ENCODE results near the gene CDCP1.

The CDCP1 gene

DNA sequence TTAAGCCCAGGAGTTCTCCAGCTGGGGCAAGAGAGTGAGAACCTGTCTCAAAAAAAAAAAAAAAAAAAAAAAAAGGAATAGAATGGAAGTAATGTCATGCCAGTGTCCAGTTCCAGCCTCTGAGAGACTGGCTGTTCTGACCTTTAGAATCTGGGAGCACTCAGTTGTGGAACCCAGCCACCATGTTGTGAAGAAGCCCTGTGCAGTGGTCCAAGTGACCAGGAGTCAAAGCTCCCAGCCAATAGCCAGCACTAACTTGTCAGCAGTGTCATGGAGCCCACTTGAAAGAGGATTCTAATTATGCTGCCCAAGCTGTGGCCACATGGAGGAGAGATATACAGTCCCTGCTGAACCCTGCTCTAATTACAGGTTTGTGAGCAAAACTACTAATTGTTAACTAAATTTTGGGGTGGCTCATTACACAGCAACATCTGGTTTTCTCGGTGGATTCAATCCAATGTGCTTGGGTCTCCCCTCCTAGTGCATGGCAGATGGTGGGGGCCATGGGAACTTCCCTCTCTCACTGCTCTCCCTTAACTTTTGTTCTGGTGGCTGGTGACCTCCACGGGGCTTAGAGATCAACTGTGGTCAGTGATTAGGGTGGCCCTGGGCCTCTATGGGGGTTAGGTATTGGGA is 64.6 kb downstream of the CDCP1 start:
- no peak for DNase-seq

DNA sequence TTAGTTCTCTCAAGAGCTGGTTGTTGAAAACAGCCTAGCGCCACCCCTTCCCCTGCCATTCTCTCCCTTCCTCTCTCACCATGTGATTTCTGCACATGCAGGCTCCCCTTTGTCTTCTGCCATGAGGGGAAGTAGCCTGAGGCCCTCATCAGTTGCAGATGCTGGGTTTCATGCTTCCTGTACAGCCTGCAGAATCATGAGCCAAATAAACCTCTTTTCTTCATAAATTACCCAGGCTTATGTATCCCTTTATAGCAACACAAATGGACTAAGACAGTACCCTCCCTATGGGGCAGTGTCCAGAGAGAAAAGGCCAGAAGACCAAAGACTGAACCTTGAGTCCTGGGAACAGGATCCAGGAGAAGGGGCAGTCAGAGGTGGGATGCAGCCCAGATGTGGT is 65.4 kb downstream of the CDCP1 start:
- DNase-seq, result peak in 3 of 4 experiments; percentile 30 to 42 (median 41)

DNA sequence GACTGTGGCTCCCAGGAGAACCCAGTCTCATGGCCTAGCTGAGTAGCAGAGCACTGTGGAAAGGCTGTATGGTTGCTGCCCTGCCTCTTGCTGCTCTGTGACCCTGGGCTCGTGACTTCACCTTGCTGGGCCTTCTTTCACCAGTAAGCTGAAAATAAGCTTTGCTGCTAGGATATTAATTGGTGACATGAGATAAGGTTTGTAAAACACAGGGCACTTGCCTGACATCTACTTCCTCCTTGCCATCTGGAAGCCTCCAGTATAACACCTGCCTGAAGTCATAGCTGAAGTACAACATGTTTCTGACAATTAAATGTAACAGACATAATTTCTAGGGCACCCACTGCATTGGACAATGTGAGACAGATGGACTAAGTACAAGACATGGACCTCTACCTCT is 66.5 kb downstream of the CDCP1 start:
- no peak for DNase-seq

DNA sequence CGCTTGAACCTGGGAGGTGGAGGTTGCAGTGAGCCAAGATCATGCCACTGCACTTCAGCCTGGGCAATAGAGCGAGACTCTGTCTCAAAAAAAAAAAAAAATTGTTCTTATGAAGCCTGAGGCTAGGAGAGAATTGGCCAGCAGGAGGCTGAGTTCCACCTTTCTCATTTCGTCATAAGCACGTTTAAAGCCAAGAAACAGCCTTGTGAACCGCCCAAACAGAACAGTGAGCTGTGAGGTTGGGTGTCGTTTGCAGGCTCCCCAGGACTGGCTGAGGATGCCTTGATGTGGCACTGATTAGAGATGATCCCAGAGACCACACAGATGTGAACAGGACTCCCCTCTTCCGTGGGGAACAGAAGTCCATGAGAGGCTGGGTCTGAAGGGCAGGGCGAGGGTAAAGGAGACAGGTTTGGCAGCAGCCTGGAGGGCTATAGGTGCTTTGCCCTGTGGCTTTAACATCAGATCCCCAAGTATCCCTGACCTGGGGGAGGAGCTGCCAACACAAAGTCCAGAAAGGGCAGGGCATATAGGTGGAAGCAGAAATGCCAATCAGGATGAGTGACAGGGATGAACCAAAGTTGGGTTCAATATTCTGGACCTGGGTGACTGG is 67.2 kb downstream of the CDCP1 start:
- DNase-seq, result peak in 1 of 4 experiments; percentile 25

DNA sequence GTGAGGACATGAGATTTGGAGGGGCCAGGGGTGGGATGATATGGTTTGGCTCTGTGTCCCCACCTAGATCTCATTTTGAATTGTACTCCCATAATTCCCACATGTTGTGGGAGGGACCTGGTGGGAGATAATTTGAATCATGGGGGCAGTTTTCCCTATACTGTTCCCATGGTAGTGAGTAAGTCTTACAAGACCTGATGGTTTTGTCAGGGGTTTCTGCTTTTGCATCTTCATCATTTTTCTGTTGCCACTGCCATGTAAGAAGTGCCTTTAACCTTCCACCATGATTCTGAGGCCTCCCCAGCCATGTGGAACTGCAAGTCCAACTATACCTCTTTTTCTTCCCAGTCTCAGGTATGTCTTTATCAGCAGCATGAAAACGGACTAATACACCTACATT is 67.9 kb downstream of the CDCP1 start:
- peak in 2 of 4 experiments; percentile 24 to 45 for DNase-seq

DNA sequence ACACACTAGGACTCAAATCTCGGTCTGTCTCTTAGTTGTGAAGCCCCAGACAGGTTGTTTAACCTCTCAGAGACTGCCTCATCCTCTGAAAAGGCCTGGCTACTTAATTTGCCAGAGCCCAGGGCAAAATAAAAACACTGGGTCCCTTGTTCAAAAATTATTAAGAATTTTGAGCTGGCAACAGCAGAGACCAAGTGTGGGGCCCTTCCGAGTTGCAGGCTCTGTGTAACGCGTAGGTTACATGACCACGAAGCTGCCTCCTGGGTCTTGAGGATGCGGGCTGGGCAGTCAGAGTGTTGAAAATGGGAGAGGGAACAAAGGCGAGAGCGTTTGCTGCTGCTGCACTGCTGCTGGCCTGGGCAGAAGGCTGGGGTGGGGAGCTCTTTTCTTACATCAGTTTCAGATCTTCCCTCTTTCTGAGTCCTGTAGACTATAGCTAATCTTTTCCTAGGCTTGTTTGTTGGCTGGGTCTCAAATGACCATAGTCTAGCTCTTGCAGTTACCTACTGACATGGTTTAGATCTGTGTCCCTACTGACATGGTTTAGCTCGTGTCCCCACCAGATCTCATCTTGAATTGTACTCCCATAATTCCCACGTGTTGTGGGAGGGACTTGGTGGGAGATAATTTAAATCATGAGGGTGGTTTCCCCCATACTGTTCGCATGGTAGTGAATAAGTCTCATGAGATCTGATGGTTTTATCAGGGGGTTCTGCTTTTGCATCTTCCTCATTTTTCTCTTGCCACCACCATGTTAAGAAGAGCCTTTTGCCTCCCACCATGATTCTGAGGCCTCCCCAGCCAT is 70.2 kb downstream of the CDCP1 start:
- peak; percentile 67 to 87 (median 76) for DNase-seq

DNA sequence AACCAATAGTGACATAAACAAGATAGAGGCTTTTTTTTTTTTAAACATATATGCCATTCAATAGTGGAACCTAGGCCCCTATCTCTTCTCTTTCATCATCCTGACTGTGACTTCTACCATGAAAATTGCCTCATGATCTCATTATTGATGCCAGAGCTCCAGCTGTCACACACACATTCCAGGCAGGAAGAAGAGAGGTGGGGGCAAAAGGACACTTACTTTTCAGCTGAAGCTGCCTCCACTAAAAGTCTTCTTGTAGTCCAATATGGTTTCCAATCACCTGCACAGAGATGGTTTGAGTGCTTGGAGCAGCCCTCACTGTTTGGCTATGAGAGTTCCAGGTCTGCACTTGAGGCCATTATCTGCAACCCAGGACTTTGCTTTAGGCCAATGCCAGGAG is 75.1 kb downstream of the CDCP1 start:
- DNase-seq, result no peak

DNA sequence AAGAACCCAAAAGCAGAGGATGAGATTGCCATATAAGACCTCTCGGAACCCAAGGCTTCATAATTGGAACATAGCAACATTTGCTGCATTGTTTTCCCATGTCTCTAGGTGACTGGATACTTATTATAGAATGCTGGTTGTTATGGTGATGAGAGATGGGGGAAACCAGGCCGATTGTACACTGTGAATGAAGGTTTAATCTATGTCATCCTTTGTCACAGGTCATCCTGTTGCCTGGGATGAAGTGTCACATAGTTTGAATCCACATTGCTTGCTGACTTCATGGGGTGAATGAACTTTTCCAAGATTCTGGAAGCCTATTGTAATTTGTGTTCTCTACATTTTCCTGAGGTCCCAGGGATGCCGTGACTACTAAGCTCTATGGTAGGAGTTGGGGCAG is 78.2 kb downstream of the CDCP1 start:
- no peak for DNase-seq

DNA sequence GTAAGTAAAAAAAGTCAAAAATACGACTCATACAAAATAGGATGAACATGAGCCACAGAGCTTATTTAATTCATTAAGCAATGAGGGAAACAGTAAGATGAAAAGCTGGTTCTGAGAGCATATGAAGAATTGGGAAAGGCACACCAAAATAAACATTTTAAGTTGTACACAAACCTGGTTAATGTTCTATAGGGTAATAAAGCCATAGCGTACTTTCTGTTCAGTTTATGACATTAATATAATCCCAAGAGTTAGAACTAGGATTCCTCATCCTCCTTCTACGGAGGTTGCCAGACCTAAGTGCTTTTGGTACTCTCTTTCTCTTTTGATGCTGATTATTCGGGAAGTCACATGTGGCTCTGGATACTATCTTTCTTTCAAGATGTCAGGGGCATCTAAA is 78.7 kb downstream of the CDCP1 start:
- no peak for DNase-seq

DNA sequence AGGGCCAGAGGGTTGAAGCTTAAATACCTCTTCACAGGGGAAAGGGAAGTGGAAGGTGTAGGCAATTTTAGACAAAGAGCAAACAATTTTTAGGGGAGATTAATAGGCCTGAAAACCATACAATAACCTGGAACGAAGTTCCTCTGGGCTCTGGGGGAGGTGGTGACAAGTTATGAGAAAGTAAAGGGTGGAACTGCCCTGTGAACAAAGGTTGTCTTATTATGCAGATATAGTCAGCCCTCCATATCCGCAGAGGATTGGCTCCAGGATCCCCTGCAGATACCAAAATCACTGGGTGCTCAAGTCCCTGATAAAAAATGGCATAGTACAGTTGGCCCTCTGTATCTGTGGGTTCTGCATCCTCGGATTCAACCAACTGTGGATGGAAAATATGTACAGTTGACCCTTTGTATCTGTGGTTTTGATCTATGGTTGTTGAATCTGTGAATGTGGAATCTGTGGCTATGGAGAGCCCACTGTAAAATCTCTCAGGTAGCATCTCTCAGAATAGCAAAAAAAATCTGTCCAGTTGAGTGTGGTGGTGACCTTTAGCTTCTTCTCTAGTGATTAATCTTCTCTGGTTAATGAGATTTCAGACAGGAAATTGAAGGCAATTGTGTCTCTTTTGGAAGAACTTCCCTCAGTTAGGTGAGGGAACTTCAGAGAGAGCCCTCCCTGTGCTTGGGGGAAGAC is 79.9 kb downstream of the CDCP1 start:
- peak in 1 of 4 experiments; percentile 28 for DNase-seq

DNA sequence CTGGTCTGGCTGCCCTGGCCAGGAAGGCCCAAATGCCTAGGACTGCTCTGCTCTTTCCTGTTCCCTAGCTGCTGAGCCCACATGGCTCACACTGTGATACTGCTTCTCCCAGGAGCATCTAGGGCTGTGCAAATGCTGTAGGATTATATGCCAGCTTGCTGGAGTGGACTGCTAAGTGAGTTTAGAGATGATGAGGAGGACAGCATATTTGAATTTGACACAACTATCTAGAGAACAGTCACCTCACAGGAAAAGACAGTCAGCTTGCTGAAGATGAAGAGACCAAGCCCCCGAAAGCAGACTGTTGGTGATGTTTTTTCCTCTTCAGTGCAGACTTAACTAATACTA is 80.8 kb downstream of the CDCP1 start:
- DNase-seq, result no peak

DNA sequence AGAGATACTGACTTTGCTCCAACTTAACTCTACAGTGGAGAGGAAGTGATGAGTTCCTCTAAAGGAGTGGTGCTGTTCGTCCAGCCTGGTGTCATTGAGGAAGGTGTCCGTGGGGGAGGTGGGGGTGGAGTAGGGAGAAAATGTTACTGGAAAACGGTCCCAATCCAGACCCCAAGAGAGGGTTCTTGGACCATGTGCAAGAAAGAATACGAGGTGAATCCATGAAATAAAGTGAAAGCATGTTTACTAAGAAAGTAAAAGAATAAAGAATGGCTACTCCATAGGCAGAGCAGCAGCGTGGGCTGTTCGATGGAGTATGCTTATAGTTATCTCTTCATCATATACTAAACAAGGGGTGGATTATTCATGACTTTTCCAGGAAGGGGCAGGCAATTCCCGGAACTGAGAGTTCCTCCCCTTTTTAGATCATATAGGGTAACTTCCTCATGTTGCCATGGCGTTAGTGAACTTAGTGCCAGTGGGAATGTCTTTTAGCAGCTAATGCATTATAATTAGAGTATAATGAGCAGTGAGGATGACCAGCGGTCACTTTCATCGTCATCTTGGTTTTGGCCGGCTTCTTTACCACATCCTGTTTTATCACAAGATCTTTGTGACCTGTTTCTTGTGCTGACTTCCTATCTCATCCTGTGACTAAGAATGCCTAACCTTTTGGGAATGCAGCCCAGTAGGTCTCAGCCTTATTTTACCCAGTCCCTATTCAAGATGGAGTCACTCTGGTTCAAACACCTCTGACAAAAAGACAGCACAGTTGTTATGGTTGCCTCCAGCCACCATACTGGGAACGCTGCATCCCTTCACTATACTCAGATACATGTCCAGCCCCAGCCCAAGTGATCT is 81.4 kb downstream of the CDCP1 start:
- peak; percentile 81 to 96 (median 90) for DNase-seq

DNA sequence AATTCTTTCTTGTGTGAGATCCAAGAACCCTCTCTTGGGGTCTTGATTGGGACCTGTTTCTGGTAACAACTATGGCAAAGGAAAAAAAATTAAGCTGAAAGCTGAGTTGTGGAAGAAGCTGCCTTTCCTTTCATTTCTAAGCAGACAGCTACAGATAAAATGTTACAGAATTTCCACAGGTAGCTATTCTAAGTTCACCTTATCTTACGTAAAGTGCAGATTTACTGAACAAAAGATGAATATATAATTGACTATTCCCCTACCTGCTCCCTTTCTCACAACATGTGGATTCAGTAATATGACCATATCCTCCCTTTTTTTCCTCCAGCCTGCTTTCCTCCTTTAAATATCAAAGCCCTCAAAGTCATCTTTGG is 83.5 kb downstream of the CDCP1 start:
- DNase-seq, result no peak

DNA sequence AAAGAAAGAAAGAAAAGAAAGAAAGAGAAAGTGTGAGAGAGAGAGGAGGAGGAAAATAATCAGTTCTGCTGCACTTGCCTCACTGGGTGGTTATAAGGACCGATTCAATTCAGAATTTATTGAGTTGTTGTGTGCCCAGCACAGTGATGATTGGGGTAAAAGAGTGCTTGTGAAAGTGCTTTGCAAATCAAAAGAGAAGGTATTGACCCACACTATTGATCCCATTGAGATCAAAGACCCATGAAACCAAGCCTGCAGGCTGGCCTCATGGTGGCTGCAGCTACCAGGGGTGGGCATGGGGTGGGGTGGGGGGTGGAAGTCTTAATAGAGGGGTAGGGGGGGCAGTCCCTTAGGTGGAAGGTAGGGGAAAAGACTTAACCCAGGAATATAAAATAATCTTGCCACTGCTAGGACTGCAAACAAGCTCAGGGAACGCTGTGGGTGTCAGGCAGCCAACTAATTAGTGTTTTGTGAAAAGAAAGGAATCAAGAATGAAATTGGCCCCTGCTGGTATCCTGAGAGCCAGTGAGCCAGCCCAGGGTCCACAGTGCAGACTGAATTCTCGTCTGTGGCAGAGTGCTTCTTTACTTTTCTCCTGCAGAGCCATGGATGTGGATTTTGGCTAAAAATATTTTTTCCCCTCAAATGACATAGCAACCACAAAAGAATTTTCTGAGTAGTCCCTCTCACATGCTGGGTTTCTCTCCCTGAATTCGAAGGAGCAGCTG is 85.8 kb downstream of the CDCP1 start:
- DNase-seq, result no peak

DNA sequence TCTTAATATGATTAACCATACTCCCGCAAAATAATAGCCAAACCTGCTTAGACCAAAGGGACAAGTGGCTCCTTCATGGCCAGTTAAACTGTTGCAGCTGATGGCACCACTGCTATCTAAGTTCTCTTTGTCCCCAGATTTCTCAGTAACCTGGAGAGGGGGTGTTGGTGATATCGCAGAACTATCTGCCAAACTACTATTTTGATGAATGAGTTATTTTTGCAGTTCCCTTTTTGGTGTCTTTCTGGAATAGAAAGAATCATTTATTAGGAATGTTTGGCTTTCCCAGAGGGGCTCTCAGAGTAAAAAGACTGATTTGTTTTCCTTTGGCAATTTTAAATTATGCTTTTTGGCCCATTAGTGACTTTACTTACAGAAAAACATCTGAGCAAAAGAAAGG is 87.0 kb downstream of the CDCP1 start:
- DNase-seq, result no peak

DNA sequence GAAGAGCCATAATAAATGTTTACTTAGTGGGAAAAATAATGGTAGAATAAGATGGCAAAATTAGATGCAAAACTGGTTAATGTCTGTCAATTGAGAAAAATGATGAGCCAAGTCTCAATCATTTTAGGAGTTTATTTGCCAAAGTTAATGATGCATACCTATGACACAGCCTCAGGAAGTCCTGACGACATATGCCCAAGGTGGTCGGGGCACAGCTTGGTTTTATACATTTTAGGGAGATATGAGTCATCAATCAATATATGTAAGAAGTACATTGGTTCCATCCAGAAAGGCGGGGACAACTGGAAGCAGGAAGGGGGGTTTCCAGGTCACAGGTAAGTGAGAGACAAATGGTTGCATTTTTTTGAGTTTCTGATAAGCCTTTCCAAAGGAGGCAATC is 88.6 kb downstream of the CDCP1 start:
- no peak for DNase-seq

DNA sequence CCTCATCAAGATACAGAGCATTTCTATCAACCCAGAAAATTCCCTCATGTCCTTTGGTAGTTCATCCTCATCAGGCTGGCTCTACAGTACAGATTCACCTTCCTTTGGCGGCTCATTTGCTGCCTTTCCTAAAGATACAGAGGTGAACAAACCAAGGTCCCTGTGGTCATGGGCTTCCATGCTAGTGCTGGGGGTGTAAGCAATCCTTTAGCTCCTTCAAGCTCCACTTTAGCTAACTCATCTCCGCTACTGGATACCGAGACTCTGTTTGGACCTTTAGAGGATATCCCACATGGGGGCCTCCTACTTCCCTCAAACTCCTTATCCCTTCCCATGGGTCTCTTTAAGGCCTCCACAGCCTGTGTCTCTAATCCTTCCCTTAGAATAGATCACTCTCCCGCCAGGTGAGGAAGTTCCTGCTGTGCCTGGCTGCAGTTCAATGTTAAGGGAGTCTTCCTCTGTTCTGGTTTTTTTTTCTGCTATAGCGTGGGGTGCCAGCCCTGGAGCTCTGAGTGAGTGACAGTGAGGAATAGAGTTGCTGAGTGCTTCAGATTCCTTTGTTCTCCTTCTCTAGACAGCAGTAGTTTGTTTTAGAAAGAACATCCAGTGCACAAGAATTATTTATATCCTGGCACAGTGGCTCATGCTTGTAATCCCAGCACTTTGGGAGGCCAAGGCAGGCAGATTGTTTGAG is 89.4 kb downstream of the CDCP1 start:
- peak in 3 of 4 experiments; percentile 62 to 64 (median 63) for DNase-seq

DNA sequence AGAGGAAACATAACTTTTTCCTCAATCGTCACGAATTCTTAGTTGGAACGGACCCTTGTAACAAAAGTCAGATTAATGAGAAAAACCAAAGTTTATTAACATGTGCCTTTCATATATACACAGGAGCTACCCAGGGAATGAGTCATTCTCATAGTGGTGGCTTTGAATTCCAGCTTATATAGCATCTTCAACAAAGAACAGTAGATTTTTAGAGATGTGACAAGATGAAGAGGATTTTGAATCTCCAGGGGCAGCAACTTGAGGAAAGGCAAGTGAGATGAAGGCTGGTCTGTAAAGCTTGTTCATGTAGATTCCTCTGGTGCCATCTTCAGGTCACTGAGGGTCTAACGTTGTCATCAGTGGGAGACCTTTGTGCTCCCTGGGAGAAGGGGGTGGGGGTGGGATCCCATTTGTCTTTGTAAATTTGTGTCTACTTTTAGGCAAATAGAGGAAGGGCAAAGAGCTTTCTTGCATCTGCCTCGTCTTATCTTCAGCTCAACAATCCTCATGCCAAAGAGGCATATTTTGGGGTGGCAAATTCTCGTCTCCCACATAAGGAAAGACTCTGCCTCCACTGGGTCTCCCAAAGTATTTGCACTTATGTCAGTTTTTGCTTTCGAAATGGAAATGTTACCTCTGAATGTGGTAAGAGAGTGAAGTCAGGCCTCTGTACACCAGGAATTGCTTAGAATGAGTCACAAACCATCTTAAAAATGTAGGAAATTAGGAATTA is 90.6 kb downstream of the CDCP1 start:
- DNase-seq, result peak in 3 of 4 experiments; percentile 55 to 71 (median 60)

DNA sequence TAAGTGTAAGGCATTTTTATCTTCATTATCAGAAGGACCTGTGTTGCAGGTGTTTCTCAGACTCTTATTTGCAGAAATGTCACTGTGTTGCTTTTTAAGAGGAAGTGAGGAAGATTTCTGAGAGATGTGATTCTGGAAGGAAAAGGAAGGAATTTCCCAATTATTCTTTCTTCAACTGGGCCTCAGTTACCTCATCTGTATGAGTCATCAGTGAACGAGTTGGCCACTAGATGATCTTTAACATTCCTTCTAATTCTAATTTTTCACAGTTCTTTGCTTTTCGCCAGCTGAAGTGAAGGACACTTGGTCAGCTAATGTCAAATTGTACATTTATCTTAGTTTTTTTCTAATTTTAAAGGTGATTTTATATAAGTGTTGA is 91.2 kb downstream of the CDCP1 start:
- peak; percentile 59 to 89 (median 76) for DNase-seq

DNA sequence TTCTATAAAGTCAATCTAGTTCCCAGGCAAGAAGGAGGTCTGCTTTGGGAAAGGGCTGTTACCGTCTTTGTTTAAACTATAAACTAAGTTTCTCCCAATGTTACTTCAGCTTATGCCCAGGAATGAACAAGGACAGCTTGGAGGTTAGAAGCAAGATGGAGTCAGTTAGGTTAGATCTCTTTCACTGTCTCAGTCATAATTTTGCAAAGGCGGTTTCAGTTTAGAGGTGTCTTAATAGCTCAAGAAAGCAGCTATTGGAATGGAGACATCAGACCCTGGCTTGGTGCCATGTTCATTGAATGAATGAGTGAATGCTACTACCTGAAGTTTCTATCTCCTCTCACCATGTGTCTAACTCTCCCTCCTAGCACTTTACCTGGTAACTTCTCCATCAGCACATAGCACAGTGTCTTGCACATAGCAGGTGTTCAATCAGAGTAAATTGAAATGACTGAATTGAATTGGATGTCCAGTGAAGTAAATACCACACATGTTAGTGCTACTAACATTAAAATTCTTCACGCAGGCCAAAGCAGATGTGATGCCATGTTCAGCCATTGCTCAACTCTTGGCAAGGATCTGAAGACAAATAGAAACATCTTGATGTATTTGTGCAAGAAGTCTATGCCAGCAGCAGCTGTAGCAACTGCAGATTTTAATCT is 91.9 kb downstream of the CDCP1 start:
- peak in 2 of 4 experiments; percentile 46 to 49 for DNase-seq

All from suppressor macrophage (primary cell).